ENCODE results near the gene TOP3A. TPM values are rescaled to one million over a fixed set of nuclear protein-coding genes. Genes with fewer than 3 reads are reported as not detected.
A peak's percentile ranks its signal among the peaks of the same experiment; 100 is the strongest.
"Not testable (repeated sequence)": the region's sequence is repeated elsewhere in the genome, so short reads cannot be mapped to it uniquely, and the experiment has no call there.

TOP3A gene, protein sequence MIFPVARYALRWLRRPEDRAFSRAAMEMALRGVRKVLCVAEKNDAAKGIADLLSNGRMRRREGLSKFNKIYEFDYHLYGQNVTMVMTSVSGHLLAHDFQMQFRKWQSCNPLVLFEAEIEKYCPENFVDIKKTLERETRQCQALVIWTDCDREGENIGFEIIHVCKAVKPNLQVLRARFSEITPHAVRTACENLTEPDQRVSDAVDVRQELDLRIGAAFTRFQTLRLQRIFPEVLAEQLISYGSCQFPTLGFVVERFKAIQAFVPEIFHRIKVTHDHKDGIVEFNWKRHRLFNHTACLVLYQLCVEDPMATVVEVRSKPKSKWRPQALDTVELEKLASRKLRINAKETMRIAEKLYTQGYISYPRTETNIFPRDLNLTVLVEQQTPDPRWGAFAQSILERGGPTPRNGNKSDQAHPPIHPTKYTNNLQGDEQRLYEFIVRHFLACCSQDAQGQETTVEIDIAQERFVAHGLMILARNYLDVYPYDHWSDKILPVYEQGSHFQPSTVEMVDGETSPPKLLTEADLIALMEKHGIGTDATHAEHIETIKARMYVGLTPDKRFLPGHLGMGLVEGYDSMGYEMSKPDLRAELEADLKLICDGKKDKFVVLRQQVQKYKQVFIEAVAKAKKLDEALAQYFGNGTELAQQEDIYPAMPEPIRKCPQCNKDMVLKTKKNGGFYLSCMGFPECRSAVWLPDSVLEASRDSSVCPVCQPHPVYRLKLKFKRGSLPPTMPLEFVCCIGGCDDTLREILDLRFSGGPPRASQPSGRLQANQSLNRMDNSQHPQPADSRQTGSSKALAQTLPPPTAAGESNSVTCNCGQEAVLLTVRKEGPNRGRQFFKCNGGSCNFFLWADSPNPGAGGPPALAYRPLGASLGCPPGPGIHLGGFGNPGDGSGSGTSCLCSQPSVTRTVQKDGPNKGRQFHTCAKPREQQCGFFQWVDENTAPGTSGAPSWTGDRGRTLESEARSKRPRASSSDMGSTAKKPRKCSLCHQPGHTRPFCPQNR
- total RNA-seq (2014; rRNA removed; shearing (Covaris generic)) = 80.3 and 84.9 TPM in 2 replicates
- polyA plus RNA-seq (2015; cell fraction: cytosol; rRNA removed) = 33.4 and 33.7 TPM in 2 replicates
- polyA plus RNA-seq (2015; cell fraction: nucleus; rRNA removed) = 76.7 and 79.6 TPM in 2 replicates

DNA sequence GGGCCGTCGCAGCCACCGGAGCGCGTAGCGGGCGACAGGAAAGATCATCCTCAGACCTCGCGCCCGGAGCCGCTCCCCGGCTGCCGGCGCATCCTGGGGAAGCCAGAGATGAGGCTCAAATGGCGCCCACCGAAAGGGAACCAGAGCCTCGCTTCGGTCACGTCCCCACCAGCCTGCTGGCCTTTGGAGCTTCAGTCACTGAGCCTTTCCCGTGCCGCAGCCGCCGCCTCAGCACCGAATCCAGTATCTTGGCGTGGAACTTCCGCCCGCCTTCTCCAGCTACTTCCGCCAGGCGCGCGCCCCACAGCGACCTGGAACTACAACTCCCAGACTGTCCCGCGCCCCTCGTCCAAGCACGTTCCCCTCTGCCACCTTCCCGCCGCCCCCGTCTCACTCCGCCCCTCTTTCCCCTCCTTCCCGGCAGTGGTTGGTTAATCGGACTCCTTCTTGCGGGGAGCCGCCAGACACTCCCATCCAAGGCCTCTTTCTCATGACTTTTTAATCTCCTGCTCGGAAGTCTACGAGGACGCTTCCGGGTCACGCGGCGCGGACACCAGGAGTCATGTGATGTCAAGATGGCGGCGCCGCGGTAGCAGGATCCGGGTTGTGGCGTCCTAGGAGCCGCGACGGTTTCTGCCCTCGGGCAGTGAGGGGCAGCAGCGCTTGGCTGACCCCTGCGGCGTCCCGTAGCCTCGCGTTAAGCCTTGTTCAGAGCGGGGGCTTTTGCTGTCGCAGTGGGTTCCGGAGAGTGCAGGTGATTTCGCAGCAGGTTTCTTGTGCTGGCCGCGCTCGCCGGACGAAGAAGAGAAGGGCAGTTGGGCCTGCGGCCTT is at the start of gene TOP3A, which contains the start of gene SMCR8:
TSS of gene TOP3A (minus strand) at position 264 of the 831 bp plus-strand sequence. CDS start at position 48, 216 bp downstream.
TSS of gene SMCR8 (plus strand) at position 563 of the 831 bp plus-strand sequence. CDS start 497 bp downstream, outside the sequence.
- peak; percentile 97 for DNase-seq (ENCODE audit: low read depth)

DNA sequence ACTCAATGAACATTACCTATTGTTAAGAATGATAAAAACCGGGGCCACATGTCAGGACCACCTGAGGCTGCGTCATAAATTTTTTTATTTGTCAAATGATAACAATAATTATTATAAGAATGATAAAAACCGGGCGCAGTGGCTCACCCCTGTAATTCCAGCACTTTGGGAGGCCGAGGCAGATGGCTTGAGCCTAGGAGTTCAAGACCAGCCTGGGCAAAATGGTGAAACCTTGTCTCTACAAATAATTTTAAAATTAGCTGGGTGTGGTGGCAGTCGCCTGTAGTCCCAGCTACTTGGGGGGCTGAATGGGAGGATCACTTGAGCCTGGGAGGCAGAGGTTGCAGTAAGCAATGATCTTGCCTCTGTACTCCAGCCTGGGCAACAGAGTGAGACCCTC is 49.4 kb upstream of the TOP3A start:
- no peak for DNase-seq (ENCODE audit: low read depth)

DNA sequence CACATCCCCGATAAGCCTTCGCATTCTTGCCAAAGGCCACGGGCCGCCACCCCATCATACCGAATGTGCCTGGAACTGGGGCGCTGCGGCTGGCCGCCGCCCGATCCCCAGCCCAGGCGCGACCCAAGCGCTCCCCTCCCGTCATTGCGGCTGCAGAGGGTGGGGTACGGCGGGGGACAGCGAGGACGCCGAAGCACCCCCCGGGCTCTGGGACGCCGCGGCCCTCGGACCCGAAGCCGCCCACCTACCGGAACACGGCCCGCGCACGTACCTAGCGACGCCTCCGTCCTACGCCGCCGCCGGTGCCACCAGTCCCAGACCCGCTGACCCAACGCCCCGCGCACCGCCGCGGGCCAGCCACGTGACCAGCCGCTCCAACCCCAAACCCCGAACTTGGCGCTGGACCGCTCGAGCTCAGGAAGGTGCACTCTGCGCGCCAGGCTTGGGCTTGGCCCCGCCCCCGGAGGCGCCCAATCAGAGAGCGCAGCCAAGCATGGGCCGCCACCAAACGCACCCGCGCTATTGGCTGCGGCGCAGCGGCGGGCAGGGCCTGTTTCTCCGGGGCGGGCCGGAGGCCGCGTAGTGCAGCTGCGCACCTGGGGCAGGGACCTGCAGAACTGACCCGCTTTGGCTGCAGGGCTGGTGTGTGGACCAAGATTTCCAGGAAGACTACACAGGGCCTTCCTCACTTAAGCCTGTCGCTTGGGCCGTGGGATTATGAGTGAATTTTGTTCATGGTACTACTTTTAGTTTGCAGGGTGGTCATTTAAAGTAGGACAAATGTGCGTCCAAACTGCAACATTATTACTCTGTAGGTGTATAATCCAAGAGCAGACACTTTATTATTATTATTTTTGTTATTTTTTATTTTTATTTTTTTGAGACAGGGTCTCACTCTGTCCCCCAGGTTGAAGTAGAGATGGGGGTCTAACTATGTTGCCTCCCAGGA is 48.6 kb upstream of the TOP3A start, which contains the start of gene SHMT1:
TSS of gene SHMT1 (minus strand) at position 450 of the 949 bp plus-strand sequence. CDS start 7,569 bp downstream, outside the sequence.
- peak; percentile 91 for DNase-seq (ENCODE audit: low read depth)

DNA sequence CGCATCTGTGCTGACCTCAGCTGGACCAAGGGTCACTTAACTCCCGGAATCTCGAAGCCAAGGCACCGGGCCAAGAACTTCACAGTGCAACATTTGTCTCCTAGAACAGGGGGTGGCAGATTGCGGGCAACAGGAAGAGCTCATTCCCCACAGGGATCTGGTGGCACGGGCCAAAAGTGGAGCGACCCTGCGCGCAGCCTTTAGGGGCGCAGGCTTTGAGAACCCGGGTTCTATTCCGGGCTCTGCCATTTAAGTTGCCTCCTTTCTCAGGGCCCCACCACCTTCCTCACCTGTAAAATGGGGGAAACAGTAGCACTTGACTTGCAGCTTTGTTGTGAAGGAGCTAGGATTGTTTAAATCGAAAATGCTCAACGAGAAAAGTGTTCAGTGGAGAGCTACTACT is 47.9 kb upstream of the TOP3A start:
- no peak for DNase-seq (ENCODE audit: low read depth)

DNA sequence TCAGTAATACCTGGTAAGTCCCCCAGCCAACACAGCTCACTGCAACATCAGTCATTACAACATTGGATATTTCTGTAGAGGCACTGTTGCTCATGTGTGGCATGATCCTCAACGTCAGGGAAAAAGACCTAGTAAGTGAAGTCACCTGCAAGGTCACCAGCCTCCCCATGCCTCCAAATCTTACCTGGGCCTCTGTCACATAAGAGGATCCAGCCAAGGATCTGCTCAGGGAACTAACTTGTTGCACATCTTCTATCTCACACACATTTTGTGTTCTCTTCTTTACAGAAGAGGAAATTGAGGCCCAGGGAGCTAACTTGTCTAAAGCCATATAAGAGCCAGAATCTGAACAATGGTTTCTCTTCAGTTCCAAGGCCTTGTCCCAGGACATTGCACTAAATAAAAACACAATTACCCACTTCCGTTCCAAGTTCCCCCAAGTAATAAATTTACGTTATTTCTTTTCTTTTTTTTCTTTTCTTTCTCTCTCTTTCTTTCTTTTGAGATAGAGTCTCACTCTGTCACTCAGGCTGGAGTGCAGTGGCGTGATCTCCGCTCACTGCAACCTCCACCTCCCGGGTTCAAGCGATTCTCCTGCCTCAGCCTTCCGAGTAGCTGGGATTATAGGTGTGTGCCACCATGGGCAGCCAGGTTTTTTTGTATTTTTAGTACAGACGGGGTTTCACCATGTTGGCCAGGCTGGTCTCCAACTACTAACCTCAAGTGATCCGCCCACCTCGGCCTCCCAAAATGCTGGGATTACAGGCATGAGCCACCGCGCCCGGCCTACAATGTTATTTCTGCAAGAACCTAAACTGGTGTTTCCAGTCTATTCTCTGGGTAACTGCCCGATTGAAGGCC is 47.3 kb upstream of the TOP3A start:
- no peak for DNase-seq (ENCODE audit: low read depth)

DNA sequence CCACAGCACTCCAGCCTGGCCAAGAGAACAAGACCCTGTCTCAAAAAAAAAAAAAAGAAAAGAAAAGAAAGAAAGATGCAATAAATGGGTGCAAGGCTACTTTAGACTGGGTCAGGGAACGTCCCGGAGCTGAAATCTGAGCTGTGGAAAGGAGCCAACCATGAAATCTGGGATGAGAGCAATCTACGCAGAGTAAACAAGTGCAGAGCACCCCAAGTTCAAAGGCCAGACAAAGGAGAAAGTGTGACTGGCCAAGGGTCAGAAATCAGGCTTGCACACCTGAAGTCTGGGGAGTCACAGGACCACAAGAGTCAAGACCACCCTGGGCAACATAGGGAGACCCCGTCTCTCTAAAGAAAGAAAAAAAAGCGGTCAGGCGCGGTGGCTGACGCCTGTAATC is 45.7 kb upstream of the TOP3A start:
- no peak for DNase-seq (ENCODE audit: low read depth)

DNA sequence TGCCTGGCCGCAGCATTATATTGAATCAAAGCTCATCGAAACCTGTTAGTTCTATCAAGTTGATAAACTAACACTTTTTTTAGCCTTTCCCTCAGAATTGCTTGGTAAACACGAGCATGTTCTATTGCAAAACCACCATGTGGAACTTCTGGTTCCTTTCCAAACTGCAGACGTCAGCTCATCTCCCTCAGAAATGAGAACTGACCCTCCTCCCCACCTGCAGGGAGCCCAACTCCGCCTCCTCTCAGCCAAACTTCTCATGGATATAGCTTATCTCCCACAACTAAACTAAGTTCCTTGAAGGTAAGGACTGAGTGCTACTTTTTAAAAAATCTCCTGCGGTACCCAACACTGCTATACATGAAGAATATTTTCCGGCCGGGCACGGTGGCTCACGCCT is 41.8 kb upstream of the TOP3A start:
- no peak for DNase-seq (ENCODE audit: low read depth)

DNA sequence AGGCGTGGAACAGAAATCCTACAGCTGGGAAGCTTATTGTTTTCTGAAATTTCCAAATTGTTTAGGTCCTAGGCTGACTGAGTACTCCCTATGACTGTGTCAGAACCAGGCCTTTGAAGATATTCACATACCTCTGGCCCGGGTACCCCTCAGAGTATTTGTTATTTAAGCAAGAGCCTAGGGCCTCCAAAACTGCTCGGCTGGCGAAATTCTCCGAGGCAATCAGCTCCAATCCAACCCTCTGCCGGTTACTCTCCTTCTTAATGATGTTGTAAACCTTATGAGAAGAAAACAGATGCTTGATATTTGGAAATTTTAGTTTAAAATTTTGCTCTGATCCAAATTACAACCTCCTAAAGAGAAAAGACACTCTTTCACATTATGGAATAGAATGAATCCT is 38.7 kb upstream of the TOP3A start:
- DNase-seq (ENCODE audit: low read depth) = no peak

DNA sequence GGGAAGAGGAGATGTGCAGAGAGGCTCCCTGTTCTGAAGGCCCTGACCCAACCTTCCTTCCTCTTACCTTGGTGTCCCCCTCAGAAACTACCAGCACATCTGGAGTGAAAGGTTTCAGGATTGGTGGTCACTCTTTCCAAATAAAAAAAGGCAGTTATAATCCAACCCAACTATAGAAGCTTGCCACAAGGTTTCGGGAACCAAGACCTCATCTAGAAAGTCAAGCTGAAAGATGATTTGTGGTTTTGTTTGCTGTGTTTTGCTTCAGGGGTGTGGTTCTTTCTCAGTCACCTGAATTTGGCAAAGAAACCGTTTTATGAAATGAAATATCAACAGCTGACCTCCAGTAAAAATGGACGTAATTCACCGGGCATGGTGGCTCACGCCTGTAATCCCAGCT is 29.2 kb upstream of the TOP3A start:
- no peak for DNase-seq (ENCODE audit: low read depth)

DNA sequence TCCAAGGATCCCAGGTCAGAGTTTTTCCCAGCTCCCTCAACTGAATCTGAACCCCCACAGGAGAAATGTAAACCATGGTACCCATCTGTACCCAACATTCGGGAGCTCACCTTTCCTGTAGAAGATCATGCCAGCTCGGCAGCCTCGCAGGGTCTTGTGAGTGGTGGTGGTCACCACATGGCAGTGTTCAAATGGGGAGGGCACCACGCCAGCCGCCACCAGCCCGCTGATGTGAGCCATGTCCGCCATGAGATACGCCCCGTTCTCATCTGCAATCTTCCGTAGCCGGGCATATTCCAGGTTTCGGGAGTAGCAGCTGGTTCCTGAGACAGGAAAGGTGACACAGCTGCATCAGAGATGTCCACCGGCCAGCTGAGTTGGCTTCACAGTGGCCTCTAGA is 25.1 kb upstream of the TOP3A start:
- DNase-seq (ENCODE audit: low read depth) = no peak

DNA sequence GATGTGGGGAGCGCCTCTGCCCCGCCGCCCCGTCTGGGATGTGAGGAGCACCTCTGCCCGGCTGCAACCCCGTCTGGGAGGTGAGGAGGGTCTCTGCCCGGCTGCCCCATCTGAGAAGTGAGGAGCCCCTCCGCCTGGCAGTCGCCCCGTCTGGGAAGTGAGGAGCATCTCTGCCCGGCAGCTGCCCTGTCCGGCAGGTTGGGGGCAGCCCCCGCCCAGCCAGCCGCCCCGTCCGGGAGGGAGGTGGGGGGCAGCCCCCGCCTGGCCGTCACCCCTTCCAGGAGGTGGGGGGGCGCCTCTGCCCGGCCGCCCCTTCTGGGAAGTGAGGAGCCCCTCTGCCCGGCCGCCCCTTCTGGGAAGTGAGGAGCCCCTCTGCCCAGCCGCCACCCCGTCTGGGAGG is 23.4 kb upstream of the TOP3A start:
- DNase-seq (ENCODE audit: low read depth) = not testable (repeated sequence)

DNA sequence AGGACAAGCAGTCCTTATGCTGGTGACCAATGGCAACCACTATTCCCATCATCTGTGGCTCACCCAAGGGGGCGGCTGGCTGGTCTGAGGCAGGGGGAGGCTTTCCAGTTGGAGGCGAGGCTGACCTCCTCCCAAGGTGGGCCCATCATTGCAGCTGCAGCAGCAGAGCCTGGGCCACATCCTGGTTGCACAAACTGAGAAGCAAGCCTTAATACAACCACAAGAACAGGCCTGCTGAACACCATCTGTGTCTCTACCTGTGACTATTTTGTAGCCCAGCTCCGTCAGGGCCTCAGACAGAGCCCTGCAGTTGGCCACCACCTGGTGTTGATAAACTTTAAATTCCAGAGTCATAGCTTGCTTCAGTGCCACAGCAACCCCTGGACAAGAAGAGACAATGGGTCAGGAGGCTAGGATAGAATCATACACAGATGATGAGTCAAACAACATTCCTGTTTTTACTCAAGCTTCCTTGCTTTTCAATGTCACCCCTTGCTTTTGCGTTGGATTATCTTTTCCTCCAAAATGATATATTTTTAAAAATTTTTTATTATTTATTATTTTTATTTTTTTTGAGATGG is 18.2 kb upstream of the TOP3A start:
- DNase-seq (ENCODE audit: low read depth) = no peak

DNA sequence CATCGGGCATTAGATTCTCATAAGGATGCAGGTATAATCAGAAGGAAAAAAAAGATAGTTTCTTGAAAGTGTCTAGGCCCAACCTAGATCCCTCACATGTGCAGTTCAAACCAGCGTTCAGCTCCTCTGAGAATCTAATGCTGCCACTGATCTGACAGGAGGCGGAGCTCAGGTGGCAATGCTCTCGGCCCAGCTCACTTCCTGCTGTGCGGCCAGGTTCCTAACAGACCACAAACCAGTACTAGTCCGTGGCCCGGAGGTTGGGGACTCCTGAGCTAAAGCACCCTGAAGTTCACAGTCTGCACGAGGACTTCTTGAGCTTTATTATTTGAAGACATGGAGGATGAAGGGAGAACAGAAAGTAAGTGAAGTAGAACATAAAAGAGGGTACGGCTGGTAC is 17.1 kb upstream of the TOP3A start:
- no peak for DNase-seq (ENCODE audit: low read depth)

DNA sequence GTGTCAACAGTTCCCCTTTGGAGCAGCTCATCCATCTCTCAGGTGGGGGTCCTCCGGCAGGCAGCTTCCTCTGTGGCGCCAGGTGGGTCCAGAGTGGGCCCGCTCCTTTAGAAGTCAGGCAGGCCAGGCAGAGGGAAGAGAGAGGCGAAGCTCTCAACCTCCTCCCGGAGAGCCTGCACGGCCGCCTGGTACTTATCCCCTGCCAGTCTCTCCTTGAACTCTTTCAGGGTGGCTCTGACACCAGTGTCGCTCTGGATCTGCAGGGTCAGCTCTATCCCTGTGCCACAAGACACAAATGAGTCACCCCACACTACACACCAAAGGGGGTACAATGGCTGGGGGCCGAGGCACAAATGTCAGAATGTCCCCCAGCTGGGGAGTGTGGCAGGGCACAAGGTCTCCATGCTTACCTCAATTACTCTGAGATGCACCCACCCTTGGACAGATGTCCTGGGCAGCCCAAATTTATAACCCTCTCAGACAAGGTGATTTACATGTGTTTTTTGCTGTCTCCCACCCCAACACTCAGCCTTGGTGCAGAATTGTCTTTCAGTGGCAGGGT is 13.9 kb upstream of the TOP3A start:
- DNase-seq (ENCODE audit: low read depth) = no peak

DNA sequence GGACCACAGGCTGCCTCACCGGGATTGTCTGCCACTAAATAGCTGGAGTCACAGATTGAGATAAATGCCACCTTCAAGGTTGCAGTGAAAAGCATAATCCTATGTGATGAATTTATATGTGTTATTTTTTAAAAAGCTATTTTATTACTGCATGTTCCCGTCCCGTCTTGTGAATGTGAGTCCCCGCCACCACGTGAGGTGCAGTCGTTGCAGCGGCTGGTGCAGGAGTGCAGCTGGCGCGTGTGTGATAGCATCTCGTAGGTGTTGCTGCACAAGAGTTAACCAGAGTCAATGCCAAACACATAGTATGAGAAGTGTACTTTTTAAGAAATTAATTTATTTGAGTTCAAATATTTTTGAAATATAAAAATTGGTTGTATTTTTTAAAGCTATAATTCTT is 12.8 kb upstream of the TOP3A start:
- no peak for DNase-seq (ENCODE audit: low read depth)

DNA sequence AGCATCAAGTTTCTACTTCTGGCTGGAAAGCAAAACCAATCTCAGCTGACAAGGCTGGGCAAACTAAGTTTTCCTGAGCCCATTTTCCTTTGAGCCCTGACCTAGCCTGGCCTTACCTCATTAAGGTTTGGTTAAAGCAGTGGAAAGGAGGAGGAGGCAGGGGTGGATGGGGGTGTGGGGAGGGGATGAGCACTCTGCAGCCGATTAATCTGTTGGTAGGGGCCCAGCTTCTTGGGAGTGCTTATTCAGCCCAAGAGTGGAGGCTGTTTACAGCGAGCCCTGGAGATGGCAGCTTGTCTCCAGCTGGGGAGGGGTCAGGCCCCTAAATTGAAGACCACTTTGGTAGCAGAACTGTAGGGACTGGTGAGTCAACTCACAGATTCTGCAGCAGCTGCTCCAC is 12.3 kb upstream of the TOP3A start:
- no peak for DNase-seq (ENCODE audit: low read depth)

DNA sequence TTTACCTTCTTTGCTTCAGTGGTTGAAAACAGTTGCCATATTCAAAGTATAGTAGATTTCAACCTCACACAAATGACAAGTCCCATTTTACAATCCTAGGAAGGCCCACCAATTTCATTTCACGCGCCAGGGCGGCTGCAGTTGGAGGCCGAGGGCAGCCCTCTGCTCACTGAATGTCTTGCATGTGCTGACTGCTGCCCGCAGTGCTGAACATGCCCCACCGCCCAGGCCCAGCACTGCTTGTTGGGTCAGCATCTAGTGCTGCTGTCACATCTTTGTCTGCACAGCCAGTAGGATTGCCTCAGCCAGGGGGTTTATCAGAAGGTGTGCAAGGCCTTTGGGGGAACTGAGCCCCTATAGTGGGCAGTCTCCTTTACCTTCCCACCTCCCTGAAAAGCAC is 11.8 kb upstream of the TOP3A start:
- no peak for DNase-seq (ENCODE audit: low read depth)

DNA sequence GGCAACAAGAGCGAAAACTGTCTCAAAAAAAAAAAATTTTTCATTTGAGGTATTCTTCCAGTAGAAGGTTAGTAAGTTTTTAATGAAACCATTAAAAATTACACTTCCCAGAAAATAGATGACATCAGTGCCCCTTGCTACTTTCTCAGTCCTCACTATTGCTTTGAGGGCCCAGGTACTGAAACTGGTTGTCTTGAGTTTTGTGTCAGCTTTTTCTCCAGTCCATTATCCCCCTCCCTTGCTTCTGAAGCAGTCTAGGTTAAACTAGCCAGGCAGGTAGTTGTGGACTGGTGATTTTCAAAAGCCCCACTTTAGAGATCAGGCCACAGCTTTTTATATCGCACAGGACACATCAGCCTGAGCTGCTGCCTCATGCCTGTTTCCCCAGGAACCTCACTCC is 11.2 kb upstream of the TOP3A start:
- DNase-seq (ENCODE audit: low read depth) = no peak

All from HT1080 (cell line).